Hippocampal formation (tissue), 2 donors: ENCODE data around the gene ZFHX3.
"Not testable (repeated sequence)": the region's sequence is repeated elsewhere in the genome, so short reads cannot be mapped to it uniquely, and the experiment has no call there.

Experiments
- DNase-seq, 2 donors: peaks; one replicate each; lab custom pipeline; 2025; lab: John Stamatoyannopoulos, UW

ZFHX3 gene

DNA sequence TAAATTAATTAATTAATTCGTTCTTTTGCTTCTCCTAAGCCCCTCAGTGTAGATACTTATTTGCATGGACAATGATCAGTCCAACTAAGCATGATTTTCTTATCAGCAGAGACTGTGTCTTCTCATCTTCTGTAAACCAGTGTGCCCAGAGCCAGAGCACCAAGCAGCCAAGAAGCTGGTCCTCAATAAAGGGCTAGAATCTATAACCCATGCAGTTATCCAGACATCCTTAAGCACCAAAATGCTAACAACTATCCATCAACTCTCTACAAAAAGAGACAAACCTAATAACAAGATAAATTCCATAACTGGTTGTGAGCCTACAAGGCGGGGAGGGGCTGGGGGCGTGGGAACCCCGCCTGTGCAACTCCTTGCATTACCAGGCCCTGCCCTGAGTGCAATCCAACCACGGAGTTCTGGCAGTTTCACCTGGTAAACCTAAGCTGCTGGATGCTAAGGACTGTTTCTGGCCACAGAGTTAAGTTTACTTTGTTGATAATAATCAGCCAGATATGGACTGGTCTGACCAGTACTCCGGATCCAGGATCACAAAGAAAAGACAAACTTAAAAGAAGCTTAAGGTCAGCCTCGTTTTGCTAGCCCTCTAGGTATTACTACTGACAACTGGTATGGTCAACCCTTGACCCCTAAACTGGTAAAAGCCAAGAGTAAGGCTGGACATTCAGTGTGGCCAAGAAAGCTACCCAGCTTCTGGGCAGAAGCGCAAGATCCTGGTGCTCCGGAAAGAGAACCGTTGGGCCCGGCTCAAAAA is 51.5 kb downstream of the ZFHX3 start:
- DNase-seq = no peak

GRCh38 chr16:72995882-72996270 is 52.1 kb downstream of the ZFHX3 start:
- DNase-seq = not testable (repeated sequence)

GRCh38 chr16:72995151-72995881 is 52.6 kb downstream of the ZFHX3 start:
- no peak for DNase-seq

DNA sequence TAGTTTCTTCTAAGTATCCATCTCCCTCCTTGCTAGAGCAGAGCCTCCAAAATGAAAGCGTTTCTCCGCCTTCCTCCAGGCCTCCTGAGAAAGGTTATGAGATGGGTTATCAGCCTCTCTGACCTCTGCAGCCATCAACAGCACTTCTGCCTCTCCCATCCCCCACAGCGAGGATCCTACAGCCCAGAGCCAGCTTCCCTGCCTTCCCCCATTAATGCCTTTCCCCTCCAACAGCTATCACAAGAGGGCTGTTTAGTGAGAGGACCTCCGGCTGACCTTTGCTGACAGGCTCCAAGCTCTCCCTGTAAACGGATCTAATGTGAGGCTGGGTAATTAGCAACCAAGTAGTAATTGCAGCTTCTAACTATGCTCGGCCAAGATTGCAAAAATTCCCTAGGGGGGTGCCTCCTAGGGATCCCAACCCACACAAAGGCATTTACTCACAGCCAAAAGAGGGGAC is 55.8 kb downstream of the ZFHX3 start:
- no peak for DNase-seq

GRCh38 chr16:72991644-72992043 is 56.3 kb downstream of the ZFHX3 start:
- no peak for DNase-seq

DNA sequence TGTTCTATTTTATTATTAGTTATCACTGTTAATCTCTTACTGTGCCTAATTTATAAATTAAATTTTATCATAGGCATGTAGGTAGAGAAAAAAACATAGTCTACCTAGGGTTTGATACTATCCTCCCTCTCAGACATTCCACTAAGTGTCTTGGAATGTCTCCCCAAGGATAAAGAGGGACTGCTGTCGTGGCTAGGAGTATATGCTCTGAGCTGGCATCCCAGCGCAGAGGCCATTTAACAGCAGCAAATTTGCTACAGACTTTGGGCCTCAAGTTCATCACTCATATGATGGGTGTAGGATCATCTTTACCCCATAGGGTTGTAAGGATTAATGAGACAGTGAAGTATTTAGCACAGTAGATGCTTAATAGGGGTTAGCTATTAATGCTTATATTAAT is 56.7 kb downstream of the ZFHX3 start:
- DNase-seq = no peak

DNA sequence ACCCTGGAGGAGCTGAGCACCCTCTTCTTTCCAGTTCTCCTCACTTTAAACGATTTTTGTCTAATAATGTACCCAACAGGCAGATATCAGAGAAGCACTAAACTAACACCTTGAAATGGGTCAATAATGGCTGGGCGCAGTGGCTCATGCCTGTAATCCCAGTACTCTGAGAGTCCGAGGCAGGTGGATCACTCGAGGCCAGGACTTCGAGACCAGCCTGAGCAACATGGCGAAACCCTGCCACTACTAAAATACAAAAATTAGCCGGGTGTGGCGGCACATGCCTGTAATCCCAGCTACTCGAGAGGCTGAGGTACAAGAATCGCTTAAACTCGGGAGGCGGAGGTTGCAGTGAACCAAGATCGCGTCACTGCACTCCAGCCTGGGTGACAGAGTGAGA is 57.4 kb downstream of the ZFHX3 start:
- DNase-seq = no peak

- no peak for DNase-seq
These were observed 58.1 kb downstream of the ZFHX3 start for GRCh38 chr16:72989579-72990551.

GRCh38 chr16:72989203-72989578 is 58.7 kb downstream of the ZFHX3 start:
- not testable (repeated sequence) for DNase-seq

- DNase-seq = no peak
These were observed 59.4 kb downstream of the ZFHX3 start for GRCh38 chr16:72988569-72988968.

DNA sequence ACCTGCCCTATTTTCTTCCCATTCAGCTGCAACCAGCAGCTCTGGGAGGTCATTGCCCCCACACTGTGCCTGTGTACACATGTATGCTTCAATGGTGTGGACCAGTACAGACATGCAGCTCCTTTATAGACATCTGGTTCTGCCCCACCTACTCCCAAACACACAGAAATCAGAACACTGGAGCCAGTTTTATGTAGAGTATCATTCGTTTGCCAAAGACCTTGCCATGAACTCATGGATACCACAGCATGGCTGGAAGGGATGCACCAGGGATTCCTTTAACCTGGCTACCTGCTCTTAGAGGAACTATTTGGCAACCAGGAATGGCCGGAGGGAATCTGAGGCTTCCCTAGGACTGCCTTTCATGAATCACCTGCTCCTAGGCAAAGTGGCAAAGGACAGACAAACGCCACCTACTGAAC is 60.4 kb downstream of the ZFHX3 start:
- DNase-seq = no peak

- DNase-seq = no peak
These were observed 61.9 kb downstream of the ZFHX3 start for GRCh38 chr16:72985995-72986394.

GRCh38 chr16:72985148-72985941 is 62.6 kb downstream of the ZFHX3 start:
- DNase-seq = peak in 1 of 2 donors; percentile 15

DNA sequence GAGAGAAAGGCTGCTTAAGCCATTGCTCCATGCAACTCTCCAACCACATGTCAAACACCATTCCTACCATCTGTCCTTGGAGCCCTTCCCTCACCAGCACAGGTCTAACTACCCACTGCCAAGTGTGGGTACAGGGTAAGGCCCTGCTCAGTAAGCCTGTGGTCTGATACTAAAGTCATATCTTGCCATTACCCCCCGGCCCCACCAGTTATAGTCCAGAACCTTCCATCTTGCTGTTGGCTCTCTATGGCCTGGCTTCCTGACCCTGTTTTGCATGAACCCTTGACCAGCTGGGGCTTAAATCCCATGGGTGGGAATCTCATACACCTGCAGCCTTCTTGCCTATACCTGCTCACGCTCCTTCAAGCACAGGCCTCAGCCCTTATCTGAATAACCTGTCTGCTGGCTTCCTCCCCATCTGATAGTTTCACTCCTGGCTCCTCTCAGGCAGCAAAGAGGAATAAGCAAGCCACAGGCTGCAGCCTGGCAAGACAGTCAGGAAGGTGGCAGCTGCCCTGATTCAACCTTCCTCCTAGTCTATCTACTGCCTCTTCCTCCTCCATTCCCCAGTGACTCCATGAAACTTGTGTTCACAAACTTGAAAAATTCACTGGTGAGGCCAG is 64.1 kb downstream of the ZFHX3 start:
- no peak for DNase-seq

DNA sequence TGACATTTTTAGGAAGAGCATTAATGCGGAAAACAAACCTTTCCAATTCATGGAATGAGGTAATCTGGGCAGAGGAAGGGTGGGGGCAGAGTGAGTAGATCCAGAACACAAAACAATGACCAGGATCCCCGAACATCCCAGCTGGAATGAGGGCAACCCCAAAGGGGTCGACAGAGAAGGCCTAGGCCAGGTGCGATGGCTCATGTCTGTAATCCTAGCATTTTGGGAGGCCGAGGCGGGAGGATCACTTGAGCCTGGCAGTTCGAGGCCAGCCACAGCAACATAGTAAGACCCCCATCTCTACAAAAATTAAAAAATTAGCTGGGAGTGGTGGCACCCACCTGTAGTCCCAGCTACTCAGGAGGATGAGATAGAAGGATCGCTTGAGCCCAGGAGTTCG is 64.7 kb downstream of the ZFHX3 start:
- no peak for DNase-seq

DNA sequence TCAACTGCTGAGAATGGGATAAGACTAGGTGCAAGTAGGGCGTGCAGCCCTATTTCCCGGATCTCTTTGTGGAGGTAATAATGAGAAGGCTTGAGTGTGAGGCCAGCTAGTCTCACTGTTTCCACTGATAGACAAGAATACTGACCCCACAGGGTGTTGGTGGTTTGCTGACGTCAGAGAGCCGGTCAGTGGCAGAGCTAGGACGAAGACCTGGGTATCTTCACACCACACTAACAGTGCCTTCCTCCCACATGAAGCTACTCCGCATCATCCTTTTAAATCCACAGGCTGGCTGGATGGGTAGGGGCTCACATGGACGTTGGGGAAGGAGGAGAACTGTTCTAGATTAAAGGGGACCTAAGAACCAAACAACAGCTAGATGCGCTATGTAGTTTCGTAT is 68.0 kb downstream of the ZFHX3 start:
- DNase-seq = no peak

GRCh38 chr16:72978212-72978611 is 69.7 kb downstream of the ZFHX3 start:
- DNase-seq = no peak

DNA sequence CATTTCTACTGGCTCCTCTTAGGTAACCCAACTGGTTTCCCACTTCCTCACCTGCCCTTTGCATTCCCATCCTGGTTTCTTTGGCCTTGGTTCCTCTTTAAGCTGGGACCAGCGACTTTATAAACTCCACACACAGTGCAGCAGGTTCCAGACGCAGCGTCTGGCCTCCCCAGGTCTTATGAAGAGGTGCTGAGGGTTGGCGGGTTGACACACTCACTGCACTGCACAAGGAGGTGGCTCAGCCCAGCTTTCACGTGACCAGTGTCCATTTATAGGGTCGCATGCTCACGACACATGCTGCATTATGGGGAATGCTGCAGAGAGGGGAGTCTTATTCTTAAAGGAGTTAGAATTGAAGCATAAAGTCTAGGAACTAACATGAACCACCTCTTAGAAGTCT is 70.8 kb downstream of the ZFHX3 start:
- no peak for DNase-seq

GRCh38 chr16:72976438-72977064 is 71.4 kb downstream of the ZFHX3 start:
- DNase-seq = no peak

- no peak for DNase-seq
These were observed 72.0 kb downstream of the ZFHX3 start for GRCh38 chr16:72975809-72976437.
